IPS-18c (cell line): ENCODE measurements around the gene MYORG.

Experiments
- H3K4me3 ChIP-seq: 2 replicates; pipeline ENCODE4 v1.7.0; 2013; ENCODE audit warnings: low read depth, mild to moderate bottlenecking, low read length, moderate library complexity; ENCODE audit not compliant: insufficient read depth
- H3K9me3 ChIP-seq: one replicate; pipeline ENCODE4 v1.6.1; 2013; ENCODE audit warnings: mild to moderate bottlenecking, low read length, moderate library complexity; ENCODE audit not compliant: control insufficient read depth, insufficient read depth

Gene MYORG

DNA sequence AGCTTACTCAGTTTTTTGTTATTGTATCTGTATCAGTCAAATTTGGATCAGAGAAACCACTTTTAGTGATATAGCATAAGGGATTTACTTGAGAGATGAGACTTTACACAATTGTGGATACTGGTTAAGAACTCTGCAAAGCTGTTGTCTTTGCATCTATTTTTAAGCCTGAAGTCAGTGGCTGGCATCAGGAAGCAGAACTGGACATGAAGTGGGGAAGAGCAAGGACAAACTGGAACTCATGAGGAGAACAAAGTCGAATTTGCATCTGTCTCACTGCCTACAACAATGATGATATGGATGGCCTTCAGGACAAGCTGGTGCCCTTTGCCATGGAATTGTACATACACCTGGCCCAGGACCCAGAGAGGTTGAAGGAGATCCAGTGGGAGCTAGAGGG, 15.8 kb upstream of the MYORG start:
- Histone ChIP-seq H3K4me3 (no peak overlapping the region), H3K9me3 (no peaks in the 10 kb centered on the region)

DNA sequence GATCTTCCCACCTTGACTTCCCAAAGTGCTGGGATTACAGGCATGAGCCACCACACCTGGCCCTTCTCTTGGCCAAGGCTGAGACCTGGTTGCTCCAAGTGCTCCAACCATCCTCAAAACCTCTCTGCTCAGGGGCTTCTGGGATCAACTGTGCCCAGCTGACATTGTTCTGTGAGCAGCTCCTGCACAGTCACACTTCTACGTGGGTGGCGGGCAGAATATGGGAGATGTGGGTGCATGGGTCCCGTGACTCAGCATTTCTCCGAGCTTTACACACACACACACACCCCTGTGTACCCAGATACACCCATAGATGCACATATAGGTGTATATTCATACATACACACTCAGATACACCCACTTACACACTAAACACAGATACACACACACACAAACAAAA, 10.5 kb upstream of the MYORG start:
- no peak overlapping the region for H3K4me3 ChIP-seq
- no peaks in the 10 kb centered on the region for H3K9me3 ChIP-seq

DNA sequence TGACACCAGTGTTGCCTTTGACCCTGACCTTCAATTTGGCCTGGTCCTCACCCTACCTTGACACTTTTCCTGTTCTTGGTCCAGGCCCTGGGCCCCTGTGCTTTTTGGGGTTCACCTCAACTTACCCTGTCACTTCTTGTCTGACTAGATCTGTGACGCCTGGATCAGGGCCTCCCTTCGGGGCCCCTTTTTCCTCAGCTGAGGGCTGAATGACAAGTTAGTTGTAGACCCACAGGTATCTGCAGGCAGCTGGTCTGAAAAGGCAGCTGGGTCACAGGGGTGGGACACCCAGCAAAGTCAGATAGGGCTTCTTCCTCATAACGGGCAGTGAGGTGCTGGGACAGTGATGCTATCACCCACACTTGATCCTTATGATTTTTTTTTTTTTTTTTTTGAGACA, 10.0 kb upstream of the MYORG start:
- Histone ChIP-seq H3K4me3 (no peak overlapping the region), H3K9me3 (no peaks in the 10 kb centered on the region)

DNA sequence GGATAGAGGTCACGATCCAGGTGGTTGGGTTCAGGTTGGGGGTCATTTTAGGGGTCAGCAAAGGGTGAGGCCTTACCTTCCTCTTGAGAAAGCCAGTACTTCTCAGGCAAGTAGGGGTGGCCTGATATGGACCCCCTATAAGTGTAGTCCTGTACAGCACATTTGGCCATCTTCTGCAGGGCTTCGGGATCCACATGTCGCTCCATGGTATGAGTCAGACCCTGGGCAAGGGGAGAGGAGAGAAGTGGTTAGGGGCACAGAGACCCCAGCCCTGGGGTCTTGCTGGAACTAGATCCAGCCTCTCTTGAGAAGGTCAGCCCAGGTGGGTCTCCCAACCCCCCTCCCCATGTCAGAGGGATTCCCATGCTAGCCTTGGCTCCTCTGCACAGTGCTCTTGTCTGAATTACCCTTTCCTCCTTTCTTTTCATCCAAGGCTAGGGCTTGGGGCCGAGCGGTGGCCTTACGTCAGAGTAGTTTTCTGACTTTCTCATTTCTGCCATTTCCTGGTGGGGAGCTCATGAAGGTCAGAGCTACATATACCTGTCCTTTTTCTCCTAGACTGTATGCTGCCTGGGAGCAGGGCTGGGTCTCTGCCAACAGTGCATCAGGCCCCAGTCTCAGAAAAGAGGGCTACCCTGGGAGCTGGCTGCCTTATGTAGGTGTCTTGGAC, 9.0 kb upstream of the MYORG start:
- H3K9me3 ChIP-seq, result no peaks in the 10 kb centered on the region
- no peak overlapping the region for H3K4me3 ChIP-seq

DNA sequence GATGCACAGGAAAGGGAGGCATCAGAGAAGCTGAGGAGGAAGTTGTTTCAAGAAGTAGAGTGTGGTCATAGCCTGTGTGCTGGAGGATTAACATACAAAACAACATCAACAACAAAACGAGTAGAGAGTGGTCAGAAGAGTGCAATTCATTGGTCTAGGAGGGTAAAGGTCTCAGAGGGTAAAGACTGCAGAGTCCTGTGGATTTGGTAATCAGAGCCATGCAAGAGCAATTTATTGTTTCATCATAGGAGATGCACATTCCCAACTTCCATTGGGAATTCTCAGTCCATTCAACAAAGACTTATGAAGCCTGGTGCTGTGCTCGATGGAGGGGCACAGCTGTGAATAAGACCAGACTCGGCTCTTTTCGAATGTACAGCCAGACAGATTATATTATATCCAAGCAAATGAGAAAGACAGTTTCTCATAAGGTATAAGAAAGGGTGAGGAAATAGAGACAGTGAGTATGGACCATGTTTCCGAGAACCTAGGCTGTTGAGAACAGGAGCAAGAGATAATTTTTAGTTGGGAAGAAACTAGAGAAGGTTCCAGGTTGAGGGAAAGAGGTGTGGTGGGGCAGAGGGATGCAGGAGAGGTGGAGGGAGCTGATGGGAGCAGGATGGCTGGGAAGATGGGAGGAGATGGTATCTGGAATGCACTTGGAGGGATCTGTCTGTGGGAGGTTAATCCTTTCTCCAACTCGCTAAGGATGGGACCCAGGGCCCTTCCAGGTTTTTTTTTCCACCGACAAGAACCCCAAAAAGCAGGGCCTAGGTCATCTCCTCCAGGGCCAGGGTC, 7.9 kb upstream of the MYORG start:
- Histone ChIP-seq H3K9me3 (no peaks in the 10 kb centered on the region), H3K4me3 (no peak overlapping the region)

DNA sequence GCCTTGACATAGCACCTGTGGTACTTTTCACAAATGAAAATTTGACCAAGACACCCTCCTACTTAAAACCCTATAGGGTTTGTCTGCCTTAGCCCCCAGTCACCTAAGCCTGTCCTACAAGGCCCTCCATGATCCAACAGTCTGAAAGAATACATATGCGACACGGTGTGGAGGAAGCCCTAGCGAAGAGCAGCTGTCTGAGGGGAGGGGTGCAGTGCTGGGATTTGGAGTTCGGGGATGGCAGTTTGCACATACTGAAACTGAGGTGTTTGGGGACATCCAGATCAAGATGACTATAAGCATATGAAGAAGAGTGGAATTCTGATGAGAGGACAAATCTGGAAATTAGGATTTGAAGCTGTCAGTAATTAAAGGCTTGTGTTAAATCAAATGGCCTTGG, 7.2 kb upstream of the MYORG start:
- H3K9me3 ChIP-seq, result no peaks in the 10 kb centered on the region
- no peak overlapping the region for H3K4me3 ChIP-seq

DNA sequence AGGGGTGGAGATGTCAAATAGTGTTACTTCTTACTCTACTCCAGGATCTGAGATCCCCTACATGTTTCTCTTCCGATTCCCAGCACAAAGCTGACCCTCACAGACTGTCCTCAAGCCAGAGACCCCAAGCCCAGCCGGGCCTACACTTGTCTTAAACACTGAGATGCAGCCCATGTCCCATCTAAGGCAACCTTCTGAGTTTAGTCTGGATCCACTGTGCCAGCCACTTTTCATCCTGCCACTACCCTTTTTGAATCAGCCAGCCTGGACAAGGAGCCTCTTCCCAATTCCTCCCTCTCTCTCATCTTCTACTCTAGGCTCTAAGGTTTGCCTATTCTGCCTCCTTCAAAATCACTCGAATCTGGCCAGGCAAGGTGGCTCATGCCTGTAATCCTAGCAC, 6.2 kb upstream of the MYORG start:
- Histone ChIP-seq H3K9me3 (peaks cover 2% of the 10 kb centered on the region), H3K4me3 (no peak overlapping the region)

DNA sequence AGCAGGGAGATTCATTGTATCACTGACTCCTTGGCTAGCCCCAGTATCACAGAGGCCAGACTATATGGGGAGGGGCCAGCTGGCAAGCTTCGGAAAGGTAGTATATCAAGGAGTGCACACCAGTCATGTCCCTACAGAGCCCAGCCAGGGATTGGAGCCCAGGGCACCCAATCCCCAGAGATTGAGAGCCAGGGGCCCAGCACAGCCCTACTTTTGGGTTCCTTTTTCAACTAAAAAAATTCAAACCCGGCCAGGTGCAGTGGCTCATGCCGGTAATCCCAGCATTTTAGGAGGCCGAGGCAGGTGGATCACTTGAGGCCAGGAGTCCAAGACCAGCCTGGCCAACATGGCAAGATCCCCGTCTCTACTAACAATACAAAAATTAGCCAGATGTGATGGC, 5.4 kb upstream of the MYORG start:
- Histone ChIP-seq H3K9me3 (peaks cover 2% of the 10 kb centered on the region), H3K4me3 (0 out of 2 replicates have a peak overlapping the region, but pooled peaks have one; percentile 92)

DNA sequence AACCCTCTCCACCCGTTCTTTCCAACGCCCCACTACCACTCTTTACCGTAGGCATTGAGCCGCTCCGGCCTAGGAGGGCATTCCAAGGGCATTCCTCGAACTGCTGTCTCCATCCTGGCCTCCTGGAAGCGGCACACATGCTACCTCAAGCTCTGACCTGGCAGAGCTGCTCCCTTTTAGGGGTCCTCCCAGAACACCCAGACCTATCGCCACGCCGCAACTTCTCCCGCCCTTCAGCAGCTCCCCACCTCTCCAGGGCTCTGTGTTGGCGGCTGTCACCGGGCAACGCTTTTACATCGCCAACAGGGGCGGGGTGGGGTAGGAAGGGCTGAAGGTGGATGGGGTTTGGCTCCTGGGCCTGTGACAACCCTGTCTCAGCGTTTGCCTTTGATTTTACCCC, 4.6 kb upstream of the MYORG start:
- peaks cover 2% of the 10 kb centered on the region for H3K9me3 ChIP-seq
- peak overlapping the region; percentile 92 for H3K4me3 ChIP-seq

DNA sequence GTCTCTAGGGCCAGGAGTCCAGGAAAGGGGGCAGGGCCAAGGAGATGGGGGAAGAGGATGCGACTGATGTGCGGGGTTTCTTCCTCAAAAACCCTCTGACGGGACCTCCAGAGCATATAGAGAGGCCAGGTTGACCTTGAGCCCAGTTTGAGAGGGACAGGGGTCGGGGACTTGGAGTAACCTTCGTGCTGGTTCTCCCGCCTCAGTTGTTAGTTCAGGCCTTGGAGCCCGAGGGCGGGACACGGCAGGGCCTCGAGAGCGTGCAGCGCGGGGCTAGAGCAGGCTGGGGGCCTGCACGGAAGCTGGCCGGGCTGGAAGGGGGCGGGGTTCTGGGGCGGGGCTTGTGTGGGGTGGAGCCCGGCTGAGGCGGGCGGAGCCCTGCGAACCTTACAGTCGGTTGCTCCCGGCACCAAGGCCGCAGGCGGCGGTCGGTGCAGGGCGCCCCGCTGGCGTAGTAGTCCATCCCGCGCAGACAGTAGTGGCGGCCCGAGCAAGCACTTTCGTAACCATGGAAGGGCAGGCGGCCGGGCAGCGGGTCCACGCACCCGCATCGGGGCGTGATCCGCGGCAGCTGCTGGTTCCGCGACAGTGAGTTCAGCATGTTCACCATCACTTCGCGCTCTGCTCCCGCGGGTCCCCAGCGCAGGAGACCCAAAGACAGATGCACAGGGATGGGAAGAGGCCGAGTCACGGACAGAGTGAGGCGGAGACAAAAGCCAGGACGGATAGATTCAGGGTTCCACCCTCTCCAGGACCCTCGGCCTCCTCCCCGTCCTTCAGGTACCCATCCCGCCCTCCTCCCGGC, 4.0 kb upstream of the MYORG start:
- Histone ChIP-seq H3K9me3 (peaks cover 2% of the 10 kb centered on the region), H3K4me3 (peak overlapping the region; percentile 92)

DNA sequence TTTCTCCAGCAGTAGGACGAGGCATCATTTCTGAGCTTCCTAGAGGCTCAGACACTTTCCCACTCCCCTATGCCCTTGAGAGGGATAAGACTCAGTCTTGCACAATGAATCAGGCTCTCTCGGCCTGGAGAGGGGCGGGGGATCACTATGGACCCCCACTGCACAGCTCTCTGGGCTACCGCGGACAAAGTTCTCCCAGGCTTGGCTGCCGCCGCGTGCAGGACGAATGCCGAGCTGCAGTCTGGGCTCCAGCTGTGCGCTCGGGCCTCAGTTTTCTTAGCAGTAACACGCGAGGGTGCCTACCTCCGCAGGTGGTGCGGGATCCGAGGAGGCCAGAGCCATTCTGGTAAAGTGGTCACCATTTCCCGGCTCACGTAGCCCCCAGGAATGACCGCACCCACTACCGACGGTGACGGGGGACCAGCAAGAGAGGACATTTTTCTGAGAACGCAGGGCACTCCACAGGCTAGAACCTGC, 3.4 kb upstream of the MYORG start:
- Histone ChIP-seq H3K9me3 (peaks cover 2% of the 10 kb centered on the region), H3K4me3 (peak overlapping the region; percentile 92)

DNA sequence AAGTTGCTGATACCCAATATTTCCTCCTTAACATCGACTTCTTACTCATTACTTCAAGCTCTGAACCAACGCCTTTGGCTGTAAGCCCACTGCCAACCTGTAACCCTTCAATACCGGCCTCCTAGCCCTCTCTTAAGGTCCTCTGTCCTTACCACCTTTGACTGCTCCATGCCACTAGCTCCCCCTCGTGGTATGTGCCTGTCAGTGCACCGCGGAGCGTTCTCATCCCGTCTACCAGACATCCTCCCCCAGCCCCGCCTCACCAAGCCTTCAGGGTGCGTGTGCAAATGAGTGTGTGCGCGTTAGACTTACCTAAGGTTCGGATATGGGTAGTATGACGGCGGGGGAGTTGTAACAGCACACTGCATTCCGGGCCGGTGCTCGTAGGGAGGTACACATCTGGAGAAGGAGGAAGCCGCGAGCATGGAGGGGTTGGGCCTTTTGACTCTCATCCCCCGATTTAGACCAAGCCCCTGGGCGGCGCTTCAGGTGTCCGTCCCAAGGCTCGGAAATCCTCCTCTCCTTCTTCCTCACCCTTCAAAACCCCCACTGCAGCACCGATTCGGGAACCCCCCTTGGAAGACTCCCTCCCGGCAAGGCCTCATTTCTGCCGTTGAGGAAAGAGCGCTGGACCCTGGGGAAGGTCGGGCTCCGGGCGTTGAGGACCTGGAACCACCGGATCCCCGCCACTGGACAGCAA, 2.8 kb upstream of the MYORG start:
- H3K9me3 ChIP-seq, result peaks cover 2% of the 10 kb centered on the region
- H3K4me3 ChIP-seq, result peak overlapping the region; percentile 92

DNA sequence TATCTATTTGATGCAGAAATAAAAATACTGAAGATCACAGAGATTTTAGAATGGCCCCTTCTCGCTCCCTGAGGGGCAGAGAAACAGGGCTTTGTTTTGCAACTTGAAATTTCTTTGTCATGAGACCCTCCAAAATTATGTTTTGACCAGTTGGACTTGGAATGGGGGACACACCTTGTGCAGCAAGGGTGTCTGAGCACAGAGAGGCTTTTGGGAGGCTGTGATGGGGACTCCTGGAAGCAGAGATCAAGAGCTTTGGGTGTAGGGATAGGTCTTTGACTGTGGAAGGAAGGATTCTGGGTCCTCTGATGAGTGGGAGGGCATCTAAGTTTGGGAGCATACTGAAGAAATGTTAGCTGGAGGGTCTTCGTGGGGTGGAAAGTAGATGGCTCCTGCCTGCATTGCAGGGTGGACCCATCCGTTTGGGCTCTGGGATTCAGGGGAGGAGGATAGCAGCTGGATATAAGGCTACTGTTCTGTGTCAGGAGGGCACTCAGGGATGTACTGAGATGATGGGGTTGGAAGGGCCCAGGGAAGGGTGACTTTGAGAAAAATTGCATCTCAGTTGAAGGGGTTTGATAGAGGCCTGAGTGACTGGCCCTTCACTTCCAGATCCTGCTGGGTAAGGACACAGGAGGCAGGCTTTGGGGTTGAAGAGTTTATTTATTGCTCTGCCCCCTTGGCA, 1.8 kb upstream of the MYORG start:
- Histone ChIP-seq H3K9me3 (peaks cover 2% of the 10 kb centered on the region), H3K4me3 (no peak overlapping the region)

DNA sequence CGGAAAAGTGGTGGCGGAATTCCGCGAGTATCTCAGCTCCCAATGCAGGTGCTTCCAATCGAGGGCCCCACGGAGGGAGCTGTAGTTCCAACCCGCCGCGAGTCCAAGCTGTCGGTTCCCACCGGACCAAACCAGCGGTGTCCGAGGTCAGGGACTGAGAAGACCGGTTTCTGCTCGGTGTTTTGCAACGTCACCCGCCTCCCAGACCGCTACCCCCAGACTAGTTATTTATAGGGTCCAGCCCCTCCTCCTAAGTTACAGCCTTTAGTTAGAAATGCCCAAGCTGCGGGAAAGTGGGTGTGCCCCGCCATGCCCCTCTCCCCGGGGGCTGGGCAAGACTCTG, 677 bp upstream of the MYORG start:
- Histone ChIP-seq H3K9me3 (peaks cover 2% of the 10 kb centered on the region), H3K4me3 (peak overlapping the region; percentile 76)

DNA sequence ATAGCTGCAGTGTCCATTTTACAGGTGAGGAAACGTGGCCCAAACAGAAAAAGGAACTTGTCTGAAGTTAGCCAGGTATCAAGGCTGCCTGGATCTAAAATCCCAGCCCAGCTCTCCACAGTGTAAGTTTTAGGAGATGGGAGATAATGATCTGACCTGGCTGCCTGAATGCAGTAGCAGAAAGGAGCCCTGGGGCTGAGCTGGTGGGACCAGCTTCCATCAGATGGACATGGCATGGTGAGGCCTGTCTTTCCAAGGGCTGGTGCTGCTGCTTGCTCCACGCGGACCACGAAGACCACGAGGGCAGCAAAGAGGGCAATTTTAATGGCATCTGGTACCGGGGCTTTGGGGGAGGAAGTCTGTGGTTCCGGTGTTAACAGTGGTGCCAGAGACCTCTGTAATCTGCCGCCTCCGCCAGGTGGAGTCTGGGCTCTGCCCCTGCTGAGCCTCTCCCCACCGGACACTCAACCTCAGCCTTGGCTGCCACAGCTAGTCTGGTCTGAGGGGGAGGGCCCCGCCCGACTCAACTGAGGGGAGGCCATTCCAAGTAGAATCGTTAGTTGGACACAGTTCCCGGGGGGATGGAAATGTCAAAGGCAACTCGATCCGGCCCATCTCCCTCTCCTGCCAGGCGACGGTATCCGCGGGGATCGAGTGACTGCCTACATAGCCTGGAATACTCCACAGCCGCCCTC, 650 bp downstream of the MYORG start:
- peak overlapping the region; percentile 76 for H3K4me3 ChIP-seq

DNA sequence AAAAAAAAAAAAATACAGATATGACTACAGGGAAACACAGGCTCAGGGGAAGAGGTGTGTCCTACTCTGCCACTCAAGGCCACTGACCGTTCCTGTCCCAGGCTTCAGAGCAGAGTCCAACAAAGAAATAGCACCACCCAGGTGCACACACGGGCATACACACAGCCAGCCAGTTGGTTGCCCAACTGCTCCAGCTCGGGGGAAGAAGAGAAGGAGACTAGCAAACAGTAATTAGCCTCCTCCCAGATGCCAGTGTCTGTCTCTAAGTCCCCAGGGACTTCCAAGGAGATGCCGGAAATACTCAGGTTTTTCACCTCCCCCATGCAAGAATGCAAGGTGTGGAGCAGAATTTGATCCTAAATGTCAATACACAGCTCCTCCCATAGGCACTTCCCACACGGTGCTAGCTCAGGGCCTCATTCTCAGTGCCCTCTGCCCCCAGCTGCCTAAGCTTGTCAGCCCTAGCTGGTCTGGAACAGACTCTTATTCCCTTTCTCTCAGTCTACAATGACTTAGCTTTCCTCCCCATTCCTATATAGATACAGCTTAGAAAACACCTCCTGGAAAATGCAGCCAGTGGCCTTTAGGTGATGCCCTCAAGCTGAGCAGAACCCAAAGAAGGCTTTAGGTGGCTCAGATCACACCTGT, 1.7 kb downstream of the MYORG start:
- Histone ChIP-seq H3K9me3 (peaks cover 9% of the 10 kb centered on the region), H3K4me3 (peak overlapping the region; percentile 6; the same call in 1 of the 2 replicates)

More for the DNA sequence above, 650 bp downstream of the MYORG start:
- peaks cover 7% of the 10 kb centered on the region for H3K9me3 ChIP-seq
